OCI-LY1 (cell line): Measurements from ENCODE around the gene CLDN5.

Source experiments
- H2AFZ ChIP-seq: fragments of 200-600 bp; sonication (generic), shearing (Covaris generic); 2 replicates; pipeline ENCODE4 v1.6.0; 2014; ENCODE audit warnings: antibody characterized with exemption, mild to moderate bottlenecking, low read length
- H3F3A ChIP-seq: fragments of 200-600 bp; sonication (generic), shearing (Covaris generic); 2 replicates; pipeline ENCODE4 v1.6.0; 2014; ENCODE audit warnings: mild to moderate bottlenecking, antibody characterized with exemption, low read length, moderate library complexity; ENCODE audit not compliant: insufficient read depth
- H3K27ac ChIP-seq: fragments of 200-600 bp; sonication (generic); 2 replicates; pipeline ENCODE4 v1.5.1; 2014; ENCODE audit warnings: low read length, mixed run types, mild to moderate bottlenecking, low read depth; ENCODE audit not compliant: poor library complexity, severe bottlenecking
- H3K27me3 ChIP-seq: fragments of 200-600 bp; sonication (generic); 2 replicates; pipeline ENCODE4 v1.6.0; 2014; ENCODE audit warnings: antibody characterized with exemption, mild to moderate bottlenecking, low read length, moderate library complexity; ENCODE audit not compliant: insufficient read depth
- H3K36me3 ChIP-seq: fragments of 200-600 bp; sonication (generic); 2 replicates; pipeline ENCODE4 v1.6.1; 2014; ENCODE audit warnings: mild to moderate bottlenecking, antibody characterized with exemption, low read length, moderate library complexity, mixed read lengths; ENCODE audit not compliant: insufficient read depth
- H3K4me1 ChIP-seq: fragments of 200-600 bp; sonication (generic); 2 replicates; pipeline ENCODE4 v1.5.1; 2014; ENCODE audit warnings: mild to moderate bottlenecking, low read length, moderate library complexity; ENCODE audit not compliant: insufficient read depth, severe bottlenecking
- H3K4me2 ChIP-seq: fragments of 200-600 bp; sonication (generic), shearing (Covaris generic); 2 replicates; pipeline ENCODE4 v1.6.1; 2014; ENCODE audit warnings: low read length
- H3K4me3 ChIP-seq: fragments of 200-600 bp; sonication (generic); 2 replicates; pipeline ENCODE4 v1.5.1; 2014; ENCODE audit warnings: low read length, low read depth, mild to moderate bottlenecking, mixed read lengths; ENCODE audit not compliant: poor library complexity, severe bottlenecking
- H3K79me2 ChIP-seq: fragments of 200-600 bp; shearing (Covaris generic); 2 replicates; pipeline ENCODE4 v1.6.1; 2016; ENCODE audit warnings: mixed run types, low read length, mixed read lengths; ENCODE audit not compliant: insufficient read depth
- H3K9ac ChIP-seq: fragments of 200-600 bp; sonication (generic), shearing (Covaris generic); 2 replicates; pipeline ENCODE4 v1.6.1; 2014; ENCODE audit warnings: mild to moderate bottlenecking, low read length, mixed read lengths
- H3K9me2 ChIP-seq: fragments of 200-600 bp; sonication (generic), shearing (Covaris generic); 2 replicates; pipeline ENCODE4 v1.6.1; 2014; ENCODE audit warnings: low read depth, mild to moderate bottlenecking, low read length, mixed read lengths
- H3K9me3 ChIP-seq: fragments of 200-600 bp; shearing (Covaris generic); 2 replicates; pipeline ENCODE4 v1.6.1; 2014; ENCODE audit warnings: low read length, mixed read lengths
- H4K20me1 ChIP-seq: fragments of 200-600 bp; sonication (generic), shearing (Covaris generic); 2 replicates; pipeline ENCODE4 v1.6.0; 2016; ENCODE audit warnings: mild to moderate bottlenecking, low read length; ENCODE audit not compliant: insufficient read depth
- CTCF ChIP-seq: fragments of 200-600 bp; sonication (generic), shearing (Covaris generic); IDR thresholded peaks from 2 replicates; pipeline ENCODE4 v1.5.1; 2017; ENCODE audit warnings: mild to moderate bottlenecking, antibody characterized with exemption, low read length, moderate library complexity, mixed read lengths
- EZH2 ChIP-seq: fragments of 200-600 bp; sonication (generic), shearing (Covaris generic); IDR thresholded peaks from 2 replicates; pipeline ENCODE4 v1.8.0; 2017; ENCODE audit warnings: borderline replicate concordance, mixed run types, mild to moderate bottlenecking, antibody characterized with exemption, low read length, moderate library complexity, mixed read lengths

CLDN5 gene

GRCh38 chr22:19540394-19540793 lies 16.2 kb upstream of the CLDN5 start:
- no peaks in the 10 kb centered on the region for H3K9me2 ChIP-seq
- no peak overlapping the region for H2AFZ ChIP-seq
- no peaks in the 10 kb centered on the region for H3K4me1 ChIP-seq
- no peaks in the 10 kb centered on the region for H3F3A ChIP-seq
- TF ChIP-seq EZH2 (no peak), CTCF (no peak)
- H3K9ac ChIP-seq, result no peak overlapping the region
- no peaks in the 10 kb centered on the region for H3K79me2 ChIP-seq
- H3K9me3 ChIP-seq, result no peaks in the 10 kb centered on the region
- H3K4me2 ChIP-seq, result no peak overlapping the region
- H4K20me1 ChIP-seq, result no peaks in the 10 kb centered on the region
- H3K4me3 ChIP-seq, result no peak overlapping the region
- no peaks in the 10 kb centered on the region for H3K36me3 ChIP-seq
- H3K27me3 ChIP-seq, result no peaks in the 10 kb centered on the region
- H3K27ac ChIP-seq, result no peak overlapping the region

- Histone ChIP-seq H3K27me3 (no peaks in the 10 kb centered on the region), H3K4me2 (no peak overlapping the region), H3K4me1 (no peaks in the 10 kb centered on the region), H3F3A (no peaks in the 10 kb centered on the region), H3K36me3 (no peaks in the 10 kb centered on the region), H2AFZ (no peak overlapping the region), H3K79me2 (no peaks in the 10 kb centered on the region), H4K20me1 (no peaks in the 10 kb centered on the region), H3K9me2 (no peaks in the 10 kb centered on the region), H3K4me3 (no peak overlapping the region), H3K9ac (no peak overlapping the region), H3K9me3 (no peaks in the 10 kb centered on the region), H3K27ac (no peak overlapping the region)
- no peak for TF ChIP-seq CTCF
- no peak for TF ChIP-seq EZH2
Measured at GRCh38 chr22:19537941-19538488, 13.8 kb upstream of the CLDN5 start.

GRCh38 chr22:19536564-19536963 lies 12.4 kb upstream of the CLDN5 start:
- Histone ChIP-seq H3K9ac (no peak overlapping the region), H3K4me2 (no peak overlapping the region), H3K4me1 (no peaks in the 10 kb centered on the region), H2AFZ (no peak overlapping the region), H3K27me3 (no peaks in the 10 kb centered on the region), H4K20me1 (no peaks in the 10 kb centered on the region), H3K9me3 (no peaks in the 10 kb centered on the region), H3K36me3 (no peaks in the 10 kb centered on the region), H3K27ac (no peak overlapping the region), H3F3A (no peaks in the 10 kb centered on the region), H3K79me2 (no peaks in the 10 kb centered on the region), H3K4me3 (no peak overlapping the region), H3K9me2 (no peaks in the 10 kb centered on the region)
- no peak for TF ChIP-seq CTCF
- no peak for TF ChIP-seq EZH2
